ENCODE results near the gene WRNIP1.

DNA sequence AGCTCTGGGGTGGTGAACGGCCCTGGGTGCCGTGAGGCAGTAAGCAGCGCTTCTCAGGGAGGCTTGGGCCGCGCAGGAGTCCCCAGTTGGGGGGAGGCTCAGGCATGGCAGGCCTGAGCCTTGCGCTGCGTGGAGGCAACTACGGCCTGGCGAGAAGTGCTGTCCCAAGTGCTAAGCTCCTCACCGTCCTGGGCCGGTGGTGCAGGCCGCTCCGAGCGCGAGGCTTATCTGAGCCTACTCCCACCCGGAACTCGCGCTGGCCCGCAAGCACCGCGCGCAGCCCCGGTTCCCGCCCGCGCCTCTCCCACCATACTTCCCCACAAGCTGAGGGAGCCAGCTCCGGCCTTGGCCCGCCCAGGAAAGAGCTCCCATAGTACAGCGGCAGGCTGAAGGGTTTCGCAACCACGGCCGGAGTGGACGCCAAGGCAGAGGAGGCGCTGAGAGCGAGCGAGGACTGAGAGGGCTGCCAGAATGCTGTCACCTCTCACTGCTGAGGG lies 1.8 kb upstream of the WRNIP1 start:
- TF ChIP-seq, protein P1, sequence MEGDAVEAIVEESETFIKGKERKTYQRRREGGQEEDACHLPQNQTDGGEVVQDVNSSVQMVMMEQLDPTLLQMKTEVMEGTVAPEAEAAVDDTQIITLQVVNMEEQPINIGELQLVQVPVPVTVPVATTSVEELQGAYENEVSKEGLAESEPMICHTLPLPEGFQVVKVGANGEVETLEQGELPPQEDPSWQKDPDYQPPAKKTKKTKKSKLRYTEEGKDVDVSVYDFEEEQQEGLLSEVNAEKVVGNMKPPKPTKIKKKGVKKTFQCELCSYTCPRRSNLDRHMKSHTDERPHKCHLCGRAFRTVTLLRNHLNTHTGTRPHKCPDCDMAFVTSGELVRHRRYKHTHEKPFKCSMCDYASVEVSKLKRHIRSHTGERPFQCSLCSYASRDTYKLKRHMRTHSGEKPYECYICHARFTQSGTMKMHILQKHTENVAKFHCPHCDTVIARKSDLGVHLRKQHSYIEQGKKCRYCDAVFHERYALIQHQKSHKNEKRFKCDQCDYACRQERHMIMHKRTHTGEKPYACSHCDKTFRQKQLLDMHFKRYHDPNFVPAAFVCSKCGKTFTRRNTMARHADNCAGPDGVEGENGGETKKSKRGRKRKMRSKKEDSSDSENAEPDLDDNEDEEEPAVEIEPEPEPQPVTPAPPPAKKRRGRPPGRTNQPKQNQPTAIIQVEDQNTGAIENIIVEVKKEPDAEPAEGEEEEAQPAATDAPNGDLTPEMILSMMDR (IDR thresholded peaks at IDR 0.05), result no peak
- TF ChIP-seq POLR2A (IDR thresholded peaks at IDR 0.05), result no peak

Measured in thyroid gland (tissue), 4 donors.